Activated naive CD8-positive, alpha-beta T cell treated with anti-CD3 and anti-CD28 coated beads, Interleukin-2, amount 50 U/mL, for 16 hours (primary cell): ENCODE data around the gene DDX1.
A peak's percentile ranks its signal among the peaks of the same experiment; 100 is the strongest.
"Not testable (repeated sequence)": the region's sequence is repeated elsewhere in the genome, so short reads cannot be mapped to it uniquely, and the experiment has no call there.

Experiments
- DNase-seq: peaks from one replicate; pipeline ENCODE4 v3.0.0-alpha.2; 2020; ENCODE audit warnings: low read depth, low spot score

DDX1 gene

DNA sequence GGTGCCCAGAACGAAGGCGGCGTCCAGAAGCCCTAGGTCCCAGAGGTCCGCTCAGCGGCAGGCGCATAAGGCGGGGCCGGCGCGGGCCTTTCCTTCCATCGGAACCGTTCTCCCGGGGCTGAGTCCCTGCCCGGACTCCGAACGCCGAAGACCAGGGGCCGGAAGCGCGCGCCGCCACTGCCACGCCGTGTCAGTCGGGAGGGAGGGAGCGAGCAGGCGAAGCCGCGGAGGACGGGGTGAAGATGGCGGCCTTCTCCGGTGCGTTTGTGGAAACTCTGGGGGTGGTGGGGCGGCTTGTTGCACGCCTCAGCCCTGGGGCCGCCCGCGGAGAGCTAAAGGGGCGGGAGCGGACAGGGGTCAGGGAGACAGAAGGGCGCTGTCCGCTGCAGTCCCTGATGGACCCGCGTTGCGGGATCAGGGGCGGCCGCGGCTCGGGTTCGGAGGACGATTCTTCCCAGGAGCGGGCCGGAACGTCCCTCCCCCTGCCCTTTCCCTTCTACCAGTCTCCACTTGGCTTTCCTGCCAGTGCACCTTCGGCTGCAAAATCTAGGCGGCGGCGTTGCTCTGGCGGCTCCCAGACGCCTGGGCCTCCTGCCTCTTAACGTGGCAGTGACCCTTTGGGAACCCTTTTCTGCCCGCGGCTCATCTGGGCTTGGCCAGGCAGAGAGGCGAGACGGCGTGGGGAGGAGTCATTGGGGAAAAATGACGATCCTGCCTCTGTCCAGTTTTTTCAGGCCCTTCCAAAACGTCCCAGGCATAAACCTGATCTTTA lies at the start of gene DDX1:
Gene DDX1 (plus strand): TSS at position 177 of the 772 bp plus-strand sequence. CDS start 66 bp downstream, at position 243.
- peak; percentile 61 for DNase-seq

DNA sequence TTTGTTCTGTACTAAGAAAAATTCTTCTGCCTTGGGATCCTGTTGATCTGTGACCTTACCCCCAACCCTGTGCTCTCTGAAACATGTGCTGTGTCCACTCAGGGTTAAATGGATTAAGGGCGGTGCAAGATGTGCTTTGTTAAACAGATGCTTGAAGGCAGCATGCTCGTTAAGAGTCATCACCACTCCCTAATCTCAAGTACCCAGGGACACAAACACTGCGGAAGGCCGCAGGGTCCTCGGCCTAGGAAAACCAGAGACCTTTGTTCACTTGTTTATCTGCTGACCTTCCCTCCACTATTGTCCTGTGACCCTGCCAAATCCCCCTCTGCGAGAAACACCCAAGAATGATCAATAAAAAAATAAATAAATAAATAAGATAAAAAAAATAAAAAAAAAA lies 49.4 kb upstream of the DDX1 start:
- not testable (repeated sequence) for DNase-seq

- no peak for DNase-seq
These were observed 48.6 kb upstream of the DDX1 start for GRCh38 chr2:15543053-15543452.

DNA sequence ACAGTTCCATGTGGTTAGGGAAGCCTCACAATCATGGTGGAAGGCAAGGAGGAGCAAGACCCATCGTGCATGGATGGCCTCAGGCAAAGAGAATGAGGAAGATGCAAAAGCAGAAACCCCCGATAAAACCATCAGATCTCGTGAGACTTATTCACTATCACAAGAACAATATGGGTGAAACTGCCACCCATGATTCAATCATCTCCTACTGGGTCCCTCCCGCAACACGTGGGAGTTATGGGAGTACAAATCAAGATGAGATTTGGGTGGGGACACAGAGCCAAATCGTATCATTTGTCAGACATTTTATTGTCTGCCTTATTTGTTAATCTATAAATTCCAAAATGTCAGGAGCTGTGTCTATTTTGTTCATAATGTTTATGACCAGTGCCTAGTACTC lies 48.1 kb upstream of the DDX1 start:
- DNase-seq: no peak

DNA sequence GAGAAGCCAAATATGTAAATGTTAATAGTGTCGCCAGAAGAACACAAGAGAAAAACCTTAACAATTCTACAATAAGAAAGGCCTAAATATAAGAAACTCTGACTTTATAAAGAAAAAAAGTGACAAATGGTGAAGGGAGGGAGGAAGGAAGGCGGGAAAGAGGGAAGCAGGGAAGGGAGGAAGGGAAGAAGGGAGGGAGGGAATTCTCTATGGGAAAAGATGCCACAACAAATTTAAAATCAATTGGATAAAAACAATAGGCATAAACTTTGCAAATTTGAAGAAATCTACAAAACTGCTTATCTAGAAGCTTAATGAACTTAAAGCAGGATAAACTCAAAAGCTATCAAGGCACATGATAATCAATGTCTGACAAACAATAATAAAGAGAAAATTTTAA lies 47.4 kb upstream of the DDX1 start:
- DNase-seq: no peak

- DNase-seq: no peak
These were observed 45.2 kb upstream of the DDX1 start for GRCh38 chr2:15546297-15547098.

- no peak for DNase-seq
These were observed 44.4 kb upstream of the DDX1 start for GRCh38 chr2:15547115-15547876.

- no peak for DNase-seq
These were observed 42.7 kb upstream of the DDX1 start for GRCh38 chr2:15548974-15549373.

- no peak for DNase-seq
These were observed 38.1 kb upstream of the DDX1 start for GRCh38 chr2:15553519-15553918.

- no peak for DNase-seq
These were observed 37.7 kb upstream of the DDX1 start for GRCh38 chr2:15553951-15554350.

GRCh38 chr2:15554525-15555218 lies 37.0 kb upstream of the DDX1 start:
- DNase-seq: no peak

GRCh38 chr2:15555760-15556193 lies 35.9 kb upstream of the DDX1 start:
- DNase-seq: no peak

DNA sequence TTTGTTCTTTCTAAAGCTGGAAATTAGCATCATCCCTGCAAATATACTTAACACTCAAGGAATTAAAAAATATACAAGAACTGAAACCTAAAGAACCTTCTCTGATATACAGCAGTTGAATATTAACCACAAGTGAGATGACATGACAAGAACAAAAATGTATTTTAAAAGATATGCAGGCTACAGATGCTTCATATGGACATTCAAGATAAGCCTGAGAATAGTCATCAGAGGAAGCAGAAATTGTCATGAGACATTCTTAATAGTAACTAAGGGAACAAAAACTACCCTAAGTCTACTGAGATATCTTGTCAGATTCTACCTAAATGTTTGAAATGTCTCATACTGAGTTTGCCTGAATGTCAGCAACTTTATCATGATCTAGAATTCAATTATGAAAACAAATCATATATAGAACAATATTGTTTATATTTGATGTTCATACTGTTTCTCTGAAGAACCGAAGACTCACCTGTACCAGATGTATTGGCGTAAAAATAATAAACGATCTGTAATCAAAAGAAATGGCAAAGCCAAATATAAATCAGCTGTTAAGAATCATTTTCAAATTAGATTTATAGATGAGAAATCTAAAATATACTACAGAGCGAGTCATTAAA lies 35.2 kb upstream of the DDX1 start:
- DNase-seq: no peak

DNA sequence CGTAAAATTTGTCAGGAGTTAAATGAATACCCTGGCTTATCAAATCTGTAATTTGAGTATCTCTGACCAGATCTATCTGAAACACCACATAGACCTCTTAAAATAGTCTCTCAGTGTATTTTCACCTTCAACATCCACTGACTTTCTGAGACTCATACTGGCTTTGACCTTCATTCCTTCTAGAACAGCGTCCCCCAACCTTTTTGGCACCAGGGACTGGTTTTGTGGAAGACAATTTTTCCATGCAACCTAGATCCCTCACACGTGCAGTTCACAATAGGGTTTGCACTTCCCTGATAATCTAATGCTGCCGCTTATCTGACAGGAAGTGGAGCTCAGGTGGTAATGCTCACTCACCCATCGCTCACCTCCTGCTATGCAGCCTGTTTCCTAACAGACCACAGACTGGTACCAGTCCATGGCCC lies 33.8 kb upstream of the DDX1 start:
- DNase-seq: no peak

DNA sequence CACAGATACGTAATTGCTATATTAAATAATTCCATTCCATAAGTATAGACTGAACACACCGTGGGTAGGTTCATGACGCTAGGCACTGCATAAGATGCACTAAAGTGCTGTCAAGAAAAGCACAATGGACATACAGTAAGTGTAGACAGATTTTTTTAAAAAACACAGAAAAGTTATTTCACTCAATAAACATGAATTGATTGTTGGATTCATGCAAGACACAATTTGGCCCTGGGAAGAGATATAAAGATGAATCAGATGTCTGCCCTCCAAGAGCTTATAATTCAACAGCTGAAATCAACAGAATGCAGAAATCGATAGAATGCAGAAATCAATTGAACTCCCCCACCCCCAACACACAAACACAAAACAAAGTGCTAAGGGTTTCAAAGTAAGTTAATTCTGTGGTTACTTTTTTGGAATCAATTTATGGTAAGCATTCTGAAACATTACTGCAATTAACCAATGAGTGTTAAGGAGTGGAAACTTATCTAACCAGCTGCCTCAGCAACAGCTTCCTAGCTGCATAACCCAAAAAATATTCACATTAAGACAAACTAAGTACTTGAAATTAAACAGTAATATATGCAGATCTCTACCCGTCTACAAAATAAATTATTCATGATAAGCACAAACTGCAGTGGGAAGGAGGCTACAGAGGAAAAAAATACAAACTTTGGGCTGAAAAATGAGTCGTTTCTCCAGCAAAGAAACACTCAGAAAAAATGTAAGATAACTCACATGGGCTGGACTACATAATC lies 32.1 kb upstream of the DDX1 start:
- DNase-seq: no peak

DNA sequence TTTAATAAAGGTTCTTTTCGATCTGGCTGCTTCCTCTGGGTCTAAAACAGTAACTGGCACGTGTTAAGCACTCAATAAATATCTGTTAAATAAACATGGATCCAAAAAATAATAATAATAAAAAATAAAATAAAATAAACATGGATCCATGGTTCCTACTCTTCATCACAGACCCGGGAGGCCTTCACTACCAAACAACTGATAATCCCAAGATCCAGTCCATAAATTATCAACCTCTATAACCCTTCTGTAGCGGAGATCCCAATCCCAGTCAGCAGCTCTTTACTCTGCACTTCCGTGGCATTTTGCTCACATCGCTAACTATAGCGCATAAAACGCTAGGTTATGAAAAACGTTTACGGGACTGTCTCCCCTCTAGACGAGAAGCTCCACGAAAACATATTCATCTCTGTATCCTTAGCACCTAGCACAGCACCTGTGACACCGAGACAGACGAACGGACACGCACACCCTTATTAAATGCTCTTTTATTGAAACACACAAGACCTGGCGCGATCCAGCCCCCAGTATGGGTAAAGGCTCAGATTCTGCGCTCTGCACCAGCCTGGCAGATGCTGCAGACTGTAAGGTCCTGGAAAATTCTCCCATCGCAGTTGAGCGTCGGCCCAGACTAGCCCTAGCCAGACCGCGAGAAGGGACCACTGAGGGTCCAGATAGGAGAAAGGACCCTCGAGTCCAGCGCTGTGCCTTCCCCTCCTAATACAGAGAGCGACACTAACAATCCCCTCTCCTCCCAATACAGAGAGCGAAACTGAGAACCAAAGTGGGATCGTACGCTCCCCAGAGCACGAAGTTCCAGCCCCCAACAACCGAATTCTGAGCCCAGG lies 31.3 kb upstream of the DDX1 start:
- DNase-seq: no peak

DNA sequence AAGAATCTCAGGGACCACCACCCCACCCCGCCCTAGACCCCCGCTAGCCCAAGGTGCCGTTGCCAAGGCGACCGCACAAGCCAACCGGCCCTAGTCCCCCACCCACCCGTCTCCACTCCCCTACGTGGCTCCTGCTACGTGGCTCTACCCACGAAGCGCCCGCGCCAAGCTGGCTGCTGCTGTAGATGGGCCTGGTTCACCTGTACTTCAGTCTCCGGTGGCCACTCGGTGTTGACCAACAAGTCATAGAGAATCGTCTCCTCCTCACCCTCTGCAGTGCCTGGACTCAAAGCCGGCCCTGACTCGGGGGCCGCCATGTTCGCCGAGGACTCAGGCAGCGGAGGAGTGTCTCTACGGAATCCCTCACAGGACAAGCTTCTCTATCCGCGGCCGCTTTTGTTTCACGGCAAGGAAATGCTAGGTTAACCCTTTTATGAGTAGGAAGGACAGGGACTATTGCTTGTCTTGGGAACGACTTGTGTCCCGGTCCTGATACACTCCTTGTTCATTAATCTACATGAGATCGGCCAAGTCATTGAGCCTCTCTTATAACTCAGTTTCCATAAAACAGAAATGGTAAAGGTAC lies 30.6 kb upstream of the DDX1 start, which contains the start of gene NBAS:
Gene NBAS (minus strand): TSS at position 347 of the 586 bp plus-strand sequence. CDS start 30 bp downstream, at position 317.
- DNase-seq: peak; percentile 59

- no peak for DNase-seq
These were observed 29.9 kb upstream of the DDX1 start for GRCh38 chr2:15561574-15562344.
